Activated CD8-positive, alpha-beta memory T cell treated with anti-CD3 and anti-CD28 coated beads, Interleukin-2, amount 10 ng/mL, durations not matched to agents 7 days and 5 days (primary cell): ENCODE data around the gene FAS. TPM values are rescaled to one million over a fixed set of nuclear protein-coding genes. Genes with fewer than 3 reads are reported as not detected.

ENCODE experiments used
- ATAC-seq: fragments of 150-1000 bp; cut with Tn5 transposase; one replicate; pipeline ENCODE4 v1.10.0; 2021; ENCODE audit warnings: moderate library complexity
- CTCF ChIA-PET: fragments of 350-600 bp; sonication (Branson Sonifier 250); formaldehyde crosslinking; loops from one replicate; lab custom pipeline; 2021; ENCODE audit warnings: antibody characterized with exemption; lab: Charles Lee
- DNase-seq: peaks from one replicate; pipeline ENCODE4 v3.0.0-alpha.2; 2020
- H3K27ac Mint-ChIP-seq: one replicate; pipeline ENCODE4 v1.8.0; 2021; ENCODE audit warnings: mild to moderate bottlenecking, mixed read lengths
- H3K27me3 Mint-ChIP-seq: one replicate; pipeline ENCODE4 v1.8.0; 2021; ENCODE audit warnings: mixed read lengths
- H3K36me3 Mint-ChIP-seq: one replicate; pipeline ENCODE4 v1.8.0; 2021; ENCODE audit warnings: mild to moderate bottlenecking, mixed read lengths
- H3K4me1 Mint-ChIP-seq: one replicate; pipeline ENCODE4 v1.8.0; 2021; ENCODE audit warnings: mixed read lengths
- H3K4me3 Mint-ChIP-seq: one replicate; pipeline ENCODE4 v1.8.0; 2021; ENCODE audit warnings: mild to moderate bottlenecking, moderate library complexity, mixed read lengths
- H3K9me3 Mint-ChIP-seq: one replicate; pipeline ENCODE4 v1.8.0; 2022; ENCODE audit warnings: low read depth, mixed read lengths
- total RNA-seq, 2 experiments: library from RNA; stranded (reverse); gene quantifications; one replicate each; pipeline ENCODE4 v1.2.3, GENCODE V29; 2021

Gene FAS
- total RNA-seq, 2 experiments from 2014 or later: 73.7 to 75.4 TPM

GRCh38 chr10:88987840-88988239, 2.8 kb upstream of the FAS start:
- ATAC-seq: no peak
- H3K27ac Mint-ChIP-seq: peak overlapping the region; percentile 80
- peaks cover 43% of the 10 kb centered on the region for H3K36me3 Mint-ChIP-seq
- peaks cover 62% of the 10 kb centered on the region for H3K4me1 Mint-ChIP-seq
- no peaks in the 10 kb centered on the region for H3K27me3 Mint-ChIP-seq
- no peak for DNase-seq
- peaks cover 7% of the 10 kb centered on the region for H3K9me3 Mint-ChIP-seq
- CTCF ChIA-PET: interaction anchor here (0.9 to 1.9 kb wide), 7 partner anchors 8 to 55 kb away, joined by 4 to 14 read pairs (median 7); no protein-coding TSS in a partner anchor
- no peak overlapping the region for H3K4me3 Mint-ChIP-seq

- Mint-ChIP-seq H3K4me3 (peak overlapping the region; percentile 94), H3K4me1 (peaks cover 64% of the 10 kb centered on the region), H3K36me3 (peaks cover 41% of the 10 kb centered on the region), H3K27ac (peak overlapping the region; percentile 98), H3K27me3 (no peaks in the 10 kb centered on the region), H3K9me3 (peaks cover 7% of the 10 kb centered on the region)
- CTCF ChIA-PET: interaction anchor here (1.1 to 10.8 kb wide), 11 partner anchors 11 to 160 kb away, joined by 3 to 70 read pairs (median 5); partner anchors contain the start of genes ACTA2 and STAMBPL1
- no peak for DNase-seq
- no peak for ATAC-seq
Observed at GRCh38 chr10:88989423-88989822, 1.2 kb upstream of the FAS start.

- peaks cover 37% of the 10 kb centered on the region for H3K36me3 Mint-ChIP-seq
- peaks cover 7% of the 10 kb centered on the region for H3K9me3 Mint-ChIP-seq
- H3K27me3 Mint-ChIP-seq: no peaks in the 10 kb centered on the region
- CTCF ChIA-PET: interaction anchor here (0.7 to 10.8 kb wide), 19 partner anchors 10 to 424 kb away, joined by 3 to 70 read pairs (median 4); partner anchors contain the start of genes ACTA2, CH25H, IFIT3 and IFIT5
- H3K27ac Mint-ChIP-seq: peak overlapping the region; percentile 98
- H3K4me1 Mint-ChIP-seq: peaks cover 62% of the 10 kb centered on the region
- peak overlapping the region; percentile 94 for H3K4me3 Mint-ChIP-seq
- DNase-seq (no peak), ATAC-seq (peak; percentile 0)
Observed at GRCh38 chr10:88989824-88990383, 694 bp upstream of the FAS start.

- peak overlapping the region; percentile 98 for H3K27ac Mint-ChIP-seq
- H3K4me3 Mint-ChIP-seq: peak overlapping the region; percentile 94
- peaks cover 3% of the 10 kb centered on the region for H3K9me3 Mint-ChIP-seq
- peaks cover 38% of the 10 kb centered on the region for H3K36me3 Mint-ChIP-seq
- CTCF ChIA-PET: interaction anchor here (0.6 to 10.8 kb wide), 15 partner anchors 9 to 408 kb away, joined by 3 to 70 read pairs (median 3); partner anchors contain the start of genes CH25H, RNLS and STAMBPL1
- H3K27me3 Mint-ChIP-seq: no peaks in the 10 kb centered on the region
- H3K4me1 Mint-ChIP-seq: peaks cover 66% of the 10 kb centered on the region
- ATAC-seq (peak; percentile 59), DNase-seq (peak; percentile 82)
Observed at GRCh38 chr10:88991161-88991898, 732 bp downstream of the FAS start.

GRCh38 chr10:88991899-88992320, 1.3 kb downstream of the FAS start:
- Mint-ChIP-seq H3K27ac (peak overlapping the region; percentile 98), H3K36me3 (peaks cover 34% of the 10 kb centered on the region), H3K4me3 (peak overlapping the region; percentile 94), H3K9me3 (no peaks in the 10 kb centered on the region), H3K27me3 (no peaks in the 10 kb centered on the region), H3K4me1 (peaks cover 67% of the 10 kb centered on the region)
- DNase-seq (no peak), ATAC-seq (peak; percentile 3)
- CTCF ChIA-PET: interaction anchor here (0.7 to 10.8 kb wide), 9 partner anchors 8 to 409 kb away, joined by 3 to 70 read pairs (median 7); partner anchors contain the start of genes CH25H, RNLS and STAMBPL1

- no peak for ATAC-seq
- Mint-ChIP-seq H3K36me3 (peaks cover 27% of the 10 kb centered on the region), H3K27ac (peak overlapping the region; percentile 89), H3K9me3 (no peaks in the 10 kb centered on the region), H3K4me1 (peaks cover 68% of the 10 kb centered on the region), H3K27me3 (no peaks in the 10 kb centered on the region), H3K4me3 (peak overlapping the region; percentile 94)
- no peak for DNase-seq
- CTCF ChIA-PET: interaction anchor here (1.3 to 10.8 kb wide), 5 partner anchors 7 to 225 kb away, joined by 3 to 70 read pairs (median 3); no protein-coding TSS in a partner anchor
Observed at GRCh38 chr10:88992921-88993524, 2.4 kb downstream of the FAS start.

GRCh38 chr10:88994019-88994418, 3.4 kb downstream of the FAS start:
- Mint-ChIP-seq H3K27me3 (no peaks in the 10 kb centered on the region), H3K9me3 (no peaks in the 10 kb centered on the region), H3K4me3 (peak overlapping the region; percentile 94), H3K4me1 (peaks cover 68% of the 10 kb centered on the region), H3K36me3 (peaks cover 29% of the 10 kb centered on the region), H3K27ac (peak overlapping the region; percentile 85)
- CTCF ChIA-PET: interaction anchor here (1.0 to 10.8 kb wide), 3 partner anchors 12 to 224 kb away, joined by 3 to 70 read pairs (median 3); no protein-coding TSS in a partner anchor
- ATAC-seq: no peak
- no peak for DNase-seq

GRCh38 chr10:88995156-88995876, 4.7 kb downstream of the FAS start:
- Mint-ChIP-seq H3K36me3 (peaks cover 32% of the 10 kb centered on the region), H3K27me3 (no peaks in the 10 kb centered on the region), H3K4me1 (peaks cover 61% of the 10 kb centered on the region), H3K27ac (peak overlapping the region; percentile 75), H3K4me3 (peak overlapping the region; percentile 59), H3K9me3 (no peaks in the 10 kb centered on the region)
- CTCF ChIA-PET: interaction anchor here (1.0 to 10.8 kb wide), 4 partner anchors 8 to 62 kb away, joined by 3 to 70 read pairs (median 6); no protein-coding TSS in a partner anchor
- DNase-seq: no peak
- ATAC-seq: no peak

- H3K4me1 Mint-ChIP-seq: peaks cover 75% of the 10 kb centered on the region
- H3K27me3 Mint-ChIP-seq: no peaks in the 10 kb centered on the region
- peak overlapping the region; percentile 41 for H3K27ac Mint-ChIP-seq
- H3K4me3 Mint-ChIP-seq: no peak overlapping the region
- H3K9me3 Mint-ChIP-seq: no peaks in the 10 kb centered on the region
- CTCF ChIA-PET: interaction anchor here (1.4 to 10.8 kb wide), 3 partner anchors 10 to 63 kb away, joined by 3 to 70 read pairs (median 9); no protein-coding TSS in a partner anchor
- H3K36me3 Mint-ChIP-seq: peaks cover 28% of the 10 kb centered on the region
- ATAC-seq (no peak), DNase-seq (no peak)
Observed at GRCh38 chr10:88996927-88997326, 6.3 kb downstream of the FAS start.

- H3K9me3 Mint-ChIP-seq: no peaks in the 10 kb centered on the region
- H3K36me3 Mint-ChIP-seq: peaks cover 30% of the 10 kb centered on the region
- no peaks in the 10 kb centered on the region for H3K27me3 Mint-ChIP-seq
- ATAC-seq (no peak), DNase-seq (no peak)
- peaks cover 81% of the 10 kb centered on the region for H3K4me1 Mint-ChIP-seq
- CTCF ChIA-PET: interaction anchor here (1.0 to 10.8 kb wide), 4 partner anchors 9 to 66 kb away, joined by 3 to 70 read pairs (median 25); partner anchors contain the start of gene FAS
- peak overlapping the region; percentile 90 for H3K27ac Mint-ChIP-seq
- H3K4me3 Mint-ChIP-seq: peak overlapping the region; percentile 78
Observed at GRCh38 chr10:88999625-89000024, 9.0 kb downstream of the FAS start.

GRCh38 chr10:89001024-89001728, 10.6 kb downstream of the FAS start:
- CTCF ChIA-PET: interaction anchor here (0.7 to 4.6 kb wide), 9 partner anchors 10 to 166 kb away, joined by 3 to 44 read pairs (median 5); partner anchors contain the start of gene FAS
- Mint-ChIP-seq H3K36me3 (peaks cover 29% of the 10 kb centered on the region), H3K4me3 (peak overlapping the region; percentile 78), H3K27ac (peak overlapping the region; percentile 90), H3K27me3 (no peaks in the 10 kb centered on the region), H3K9me3 (no peaks in the 10 kb centered on the region), H3K4me1 (peaks cover 73% of the 10 kb centered on the region)
- DNase-seq (peak; percentile 73), ATAC-seq (peak; percentile 77)

GRCh38 chr10:89001729-89002072, 11.1 kb downstream of the FAS start:
- H3K36me3 Mint-ChIP-seq: peaks cover 29% of the 10 kb centered on the region
- DNase-seq (peak; percentile 59), ATAC-seq (peak; percentile 13)
- peaks cover 71% of the 10 kb centered on the region for H3K4me1 Mint-ChIP-seq
- H3K27ac Mint-ChIP-seq: peak overlapping the region; percentile 90
- H3K9me3 Mint-ChIP-seq: no peaks in the 10 kb centered on the region
- no peaks in the 10 kb centered on the region for H3K27me3 Mint-ChIP-seq
- H3K4me3 Mint-ChIP-seq: peak overlapping the region; percentile 78
- CTCF ChIA-PET: interaction anchor here (0.7 to 4.6 kb wide), 8 partner anchors 11 to 166 kb away, joined by 3 to 44 read pairs (median 5); partner anchors contain the start of gene FAS
